Brain microvascular endothelial cell (primary cell): ENCODE measurements around the gene SLC22A3.
"Not testable (repeated sequence)": the region's sequence is repeated elsewhere in the genome, so short reads cannot be mapped to it uniquely, and the experiment has no call there.

ENCODE experiments used
- DNase-seq: peaks from one replicate; pipeline ENCODE4 v3.0.0-alpha.2; 2020
- H3K27ac ChIP-seq: fragments of 250-450 bp; sonication (Bioruptor Pico); 2 replicates; pipeline ENCODE4 v1.5.1; 2020; ENCODE audit warnings: mild to moderate bottlenecking, moderate library complexity
- H3K27me3 ChIP-seq: fragments of 250-450 bp; sonication (Bioruptor Pico); replicated peaks from 2 replicates; pipeline ENCODE4 v1.5.1; 2020; ENCODE audit warnings: mild to moderate bottlenecking
- H3K36me3 ChIP-seq: fragments of 250-450 bp; sonication (Bioruptor Pico); replicated peaks from 2 replicates; pipeline ENCODE4 v1.5.1; 2020; ENCODE audit warnings: mild to moderate bottlenecking
- H3K4me3 ChIP-seq: 2 replicates; pipeline ENCODE4 v1.5.1; 2011; ENCODE audit warnings: low read depth, mild to moderate bottlenecking, control low read depth, low read length, moderate library complexity
- in situ Hi-C: cut with HindIII; loops from 2 replicates; pipeline ENCODE4 v1.10.0; 2017; ENCODE audit warnings: low sequenced_read_pairs, low pct_ligation_motif_present
- TF ChIP-seq, protein P1 (sequence below): IDR thresholded peaks from 2 replicates; pipeline ENCODE4 v1.5.1; 2011; ENCODE audit warnings: low read depth, mild to moderate bottlenecking, moderate library complexity, low read length, control low read depth, inconsistent platforms; ENCODE audit errors: missing control alignments

The SLC22A3 gene

GRCh38 chr6:160467261-160467871, 119.2 kb downstream of the SLC22A3 start:
- H3K27me3 ChIP-seq, H3K36me3 ChIP-seq, H3K4me3 ChIP-seq, in situ Hi-C loops, DNase-seq, H3K27ac ChIP-seq: not testable (repeated sequence)
- TF ChIP-seq, protein P1, sequence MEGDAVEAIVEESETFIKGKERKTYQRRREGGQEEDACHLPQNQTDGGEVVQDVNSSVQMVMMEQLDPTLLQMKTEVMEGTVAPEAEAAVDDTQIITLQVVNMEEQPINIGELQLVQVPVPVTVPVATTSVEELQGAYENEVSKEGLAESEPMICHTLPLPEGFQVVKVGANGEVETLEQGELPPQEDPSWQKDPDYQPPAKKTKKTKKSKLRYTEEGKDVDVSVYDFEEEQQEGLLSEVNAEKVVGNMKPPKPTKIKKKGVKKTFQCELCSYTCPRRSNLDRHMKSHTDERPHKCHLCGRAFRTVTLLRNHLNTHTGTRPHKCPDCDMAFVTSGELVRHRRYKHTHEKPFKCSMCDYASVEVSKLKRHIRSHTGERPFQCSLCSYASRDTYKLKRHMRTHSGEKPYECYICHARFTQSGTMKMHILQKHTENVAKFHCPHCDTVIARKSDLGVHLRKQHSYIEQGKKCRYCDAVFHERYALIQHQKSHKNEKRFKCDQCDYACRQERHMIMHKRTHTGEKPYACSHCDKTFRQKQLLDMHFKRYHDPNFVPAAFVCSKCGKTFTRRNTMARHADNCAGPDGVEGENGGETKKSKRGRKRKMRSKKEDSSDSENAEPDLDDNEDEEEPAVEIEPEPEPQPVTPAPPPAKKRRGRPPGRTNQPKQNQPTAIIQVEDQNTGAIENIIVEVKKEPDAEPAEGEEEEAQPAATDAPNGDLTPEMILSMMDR, result peak; percentile 31

- in situ Hi-C loops, result no loop called here
- TF ChIP-seq, protein P1, result no peak
- Histone ChIP-seq H3K27ac (no peak overlapping the region), H3K27me3 (no peaks in the 10 kb centered on the region), H3K36me3 (no peaks in the 10 kb centered on the region), H3K4me3 (no peak overlapping the region)
- DNase-seq, result no peak
Measured at GRCh38 chr6:160469153-160469552, 121.0 kb downstream of the SLC22A3 start.

DNA sequence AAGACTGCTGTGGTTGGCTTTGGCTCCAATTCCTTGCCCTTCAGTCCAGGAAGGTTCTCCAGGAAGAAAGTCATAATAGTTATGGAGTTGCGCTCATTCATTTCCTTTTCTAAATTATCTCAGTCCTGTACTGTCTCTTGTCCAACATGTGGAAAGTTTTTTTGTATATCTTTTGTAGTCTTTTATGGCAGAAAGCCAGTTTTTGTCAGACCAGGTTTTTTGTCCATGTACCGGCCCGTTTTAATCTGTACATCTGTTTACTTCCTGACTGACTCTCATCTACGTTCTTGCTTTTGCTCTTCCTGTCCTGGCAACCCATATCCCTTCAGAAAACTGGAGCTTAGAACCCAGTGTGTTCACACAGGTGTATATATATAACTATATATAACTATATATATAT, 127.9 kb downstream of the SLC22A3 start:
- H3K27me3 ChIP-seq, in situ Hi-C loops, H3K36me3 ChIP-seq, H3K4me3 ChIP-seq, DNase-seq, H3K27ac ChIP-seq: not testable (repeated sequence)

GRCh38 chr6:160477072-160477471, 128.9 kb downstream of the SLC22A3 start:
- H3K4me3 ChIP-seq, in situ Hi-C loops, H3K36me3 ChIP-seq, H3K27ac ChIP-seq, DNase-seq, H3K27me3 ChIP-seq: not testable (repeated sequence)

DNA sequence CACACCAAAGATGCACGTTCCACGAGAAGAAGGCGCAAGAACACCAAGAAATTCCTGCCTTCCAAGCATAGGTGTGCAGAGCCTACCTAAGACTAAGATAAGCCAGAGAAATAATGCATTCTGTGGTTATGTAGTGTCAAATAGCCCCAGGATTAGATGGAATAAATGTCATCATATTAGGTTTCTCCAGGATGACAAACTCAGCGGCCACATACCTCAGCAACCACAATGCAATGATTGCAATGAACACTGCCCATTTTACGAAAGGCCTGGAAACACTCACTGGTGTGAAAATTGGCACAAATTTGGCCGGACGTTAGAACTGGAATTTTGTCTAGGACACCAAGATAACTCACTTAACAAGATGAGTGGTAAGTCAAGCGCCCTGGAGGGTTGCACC, 129.7 kb downstream of the SLC22A3 start:
- Histone ChIP-seq H3K36me3 (no peaks in the 10 kb centered on the region), H3K27me3 (no peaks in the 10 kb centered on the region), H3K4me3 (no peak overlapping the region), H3K27ac (no peak overlapping the region)
- in situ Hi-C loops, result no loop called here
- DNase-seq, result no peak
- TF ChIP-seq, protein P1, result no peak

GRCh38 chr6:160487116-160487515, 138.9 kb downstream of the SLC22A3 start:
- TF ChIP-seq, protein P1, result no peak
- no peaks in the 10 kb centered on the region for H3K36me3 ChIP-seq
- in situ Hi-C loops, result no loop called here
- no peak overlapping the region for H3K4me3 ChIP-seq
- no peak overlapping the region for H3K27ac ChIP-seq
- no peaks in the 10 kb centered on the region for H3K27me3 ChIP-seq
- DNase-seq, result no peak

GRCh38 chr6:160489091-160489490, 140.9 kb downstream of the SLC22A3 start:
- H3K27ac ChIP-seq, result no peak overlapping the region
- no peaks in the 10 kb centered on the region for H3K27me3 ChIP-seq
- in situ Hi-C loops, result no loop called here
- DNase-seq, result no peak
- H3K4me3 ChIP-seq, result no peak overlapping the region
- no peaks in the 10 kb centered on the region for H3K36me3 ChIP-seq
- TF ChIP-seq, protein P1, result no peak
